GM10847 (cell line): ENCODE measurements around the gene GREB1.

Source experiments
- POLR2A ChIP-seq: IDR thresholded peaks from 2 replicates; pipeline ENCODE4 v1.6.1; 2011; ENCODE audit not compliant: insufficient read length; ENCODE audit errors: extremely low read depth

The GREB1 gene

DNA sequence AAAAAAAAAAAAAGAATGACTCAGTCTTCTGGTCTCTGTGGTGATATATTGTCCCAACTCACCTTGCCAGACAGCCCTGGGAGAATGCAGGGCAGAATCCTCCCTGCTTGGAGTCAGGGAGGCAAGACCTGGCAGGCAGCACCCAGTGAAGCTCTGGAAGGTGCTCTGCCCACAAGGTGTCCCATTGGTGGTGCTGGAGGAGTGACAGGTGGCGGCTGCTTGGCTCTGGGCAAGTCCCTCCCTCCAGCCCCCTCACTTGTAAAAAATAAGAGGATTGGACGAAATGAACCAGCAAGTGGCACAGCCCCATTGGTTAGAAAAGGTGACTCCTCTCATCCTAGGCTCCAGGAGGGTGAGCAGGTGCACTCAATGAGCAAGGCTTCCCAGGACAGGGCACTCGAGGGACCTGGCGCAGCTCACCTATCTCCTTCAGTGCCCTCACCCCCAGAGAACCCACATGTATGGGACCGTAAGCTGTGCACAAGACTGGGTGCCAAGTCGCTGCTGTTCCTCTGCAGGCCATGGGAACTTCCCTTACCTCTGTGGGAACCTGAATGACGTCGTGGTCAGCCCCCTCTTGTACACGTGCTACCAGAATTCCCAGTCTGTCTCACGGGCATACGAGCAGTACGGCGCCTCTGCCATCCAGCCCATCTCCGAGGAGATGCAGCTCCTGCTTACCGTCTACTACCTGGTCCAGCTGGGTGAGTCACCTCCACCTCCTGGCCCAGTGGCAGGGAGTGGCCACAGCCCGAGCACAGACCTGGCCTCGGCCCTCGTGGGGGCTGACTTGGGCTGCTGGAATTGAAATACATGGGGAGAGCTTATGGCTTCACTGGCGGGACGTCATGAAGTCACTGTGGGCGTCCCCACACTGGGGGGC lies 54.6 kb downstream of the GREB1 start:
- TF ChIP-seq POLR2A: no peak

DNA sequence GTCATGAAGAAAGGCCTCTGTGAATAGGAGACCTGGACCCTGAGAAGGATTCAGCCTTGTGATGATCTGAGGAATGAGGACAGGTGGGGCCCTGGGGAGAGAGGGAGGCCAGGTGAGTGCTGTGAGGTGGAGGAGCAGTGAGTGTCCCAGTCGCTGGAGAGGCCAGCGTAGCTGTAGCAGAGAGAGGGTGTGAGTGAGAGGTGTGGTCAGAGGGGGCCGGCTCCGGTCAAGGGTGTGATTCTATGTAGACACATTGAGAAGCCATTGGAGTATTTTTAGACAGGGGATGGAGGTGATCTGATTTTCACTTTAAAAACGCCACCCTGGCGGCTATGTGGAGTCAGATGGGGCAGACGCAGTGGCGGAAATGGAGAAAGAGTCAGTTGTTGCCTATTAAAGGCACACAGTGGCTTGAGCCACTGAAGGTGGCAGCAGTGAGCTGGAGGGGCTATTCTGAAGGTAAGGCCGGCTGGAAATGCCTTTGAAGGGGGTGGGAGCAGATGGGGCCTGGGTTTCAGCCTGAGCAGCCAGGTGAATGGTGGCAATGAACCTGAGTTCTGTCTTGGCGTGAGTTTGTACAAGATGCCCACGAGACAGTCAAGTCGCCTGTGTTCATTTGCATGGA lies 55.6 kb downstream of the GREB1 start:
- no peak for TF ChIP-seq POLR2A

DNA sequence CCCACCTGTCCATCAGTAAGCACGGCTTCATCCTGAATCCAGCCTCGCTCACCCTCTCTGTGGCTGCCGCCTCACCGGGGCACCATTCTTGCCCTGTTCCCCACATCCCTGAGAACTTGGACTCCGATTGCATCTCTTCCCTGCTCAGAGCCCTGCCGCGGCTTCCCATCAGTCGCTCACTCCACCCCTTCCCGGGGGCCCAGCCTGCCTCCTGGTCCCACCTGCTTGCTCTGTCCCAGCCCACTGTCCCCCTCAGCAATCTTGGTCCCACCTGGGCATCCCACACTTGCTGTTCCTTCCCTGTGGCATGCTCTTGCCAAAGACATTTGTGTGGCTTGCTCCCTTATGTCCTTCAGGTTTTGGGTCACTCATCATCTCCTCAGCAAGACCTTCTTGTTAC lies 56.3 kb downstream of the GREB1 start:
- no peak for TF ChIP-seq POLR2A

DNA sequence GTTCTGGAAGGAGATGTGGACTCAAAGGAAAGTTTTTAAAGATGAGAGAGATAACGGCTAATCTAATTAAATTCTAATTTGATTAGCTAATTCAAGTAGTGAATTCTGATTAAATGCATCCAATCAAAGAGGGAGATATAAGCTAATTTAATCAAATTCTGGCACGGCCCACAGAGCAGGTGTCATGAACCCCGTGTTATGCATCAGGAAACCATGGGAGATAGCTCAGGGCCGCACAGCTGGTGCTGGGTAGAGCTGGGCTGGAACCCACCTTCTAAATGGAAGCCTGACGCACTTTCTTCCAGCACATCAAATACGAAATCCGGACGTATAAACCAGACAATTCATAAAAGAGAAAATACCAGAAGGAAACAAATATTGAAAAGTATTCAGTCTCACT lies 57.2 kb downstream of the GREB1 start:
- no peak for TF ChIP-seq POLR2A

DNA sequence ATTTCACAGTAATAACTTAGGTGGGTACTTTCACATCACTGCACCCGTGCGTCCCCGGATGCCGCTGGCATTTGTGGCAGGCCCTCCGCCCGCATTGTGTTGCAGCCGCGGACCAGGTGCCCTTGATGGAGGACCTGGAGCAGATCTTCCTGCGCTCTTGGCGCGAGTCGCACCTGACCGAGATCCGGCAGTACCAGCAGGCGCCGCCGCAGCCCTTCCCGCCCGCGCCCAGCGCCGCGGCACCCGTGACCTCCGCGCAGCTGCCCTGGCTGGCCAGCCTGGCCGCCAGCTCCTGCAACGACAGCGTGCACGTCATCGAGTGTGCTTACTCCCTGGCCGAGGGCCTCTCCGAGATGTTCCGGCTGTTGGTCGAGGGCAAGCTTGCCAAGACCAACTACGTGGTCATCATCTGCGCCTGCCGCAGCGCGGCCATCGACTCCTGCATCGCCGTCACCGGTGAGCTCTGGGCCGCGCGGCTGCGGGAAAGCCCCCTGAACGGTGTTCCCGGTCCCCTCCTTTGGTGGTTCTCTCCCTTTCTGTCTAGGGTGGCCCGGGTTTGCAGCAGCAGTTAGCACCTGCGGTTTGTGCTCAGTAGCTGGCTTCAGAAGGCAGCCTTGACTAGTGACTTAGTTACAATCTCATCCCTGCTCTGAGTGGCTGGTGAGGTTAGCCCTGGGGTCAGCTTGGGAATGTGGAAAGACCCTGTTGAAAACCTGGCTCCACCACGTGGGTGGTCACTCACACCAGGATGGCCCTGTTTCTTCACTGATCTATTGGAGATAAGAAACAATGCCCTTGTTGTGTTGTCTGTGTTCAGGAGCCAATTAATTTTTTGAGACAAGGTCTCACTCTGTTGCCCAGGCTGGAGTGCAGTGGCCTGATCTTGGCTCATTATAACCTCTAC lies 59.1 kb downstream of the GREB1 start:
- TF ChIP-seq POLR2A: no peak

DNA sequence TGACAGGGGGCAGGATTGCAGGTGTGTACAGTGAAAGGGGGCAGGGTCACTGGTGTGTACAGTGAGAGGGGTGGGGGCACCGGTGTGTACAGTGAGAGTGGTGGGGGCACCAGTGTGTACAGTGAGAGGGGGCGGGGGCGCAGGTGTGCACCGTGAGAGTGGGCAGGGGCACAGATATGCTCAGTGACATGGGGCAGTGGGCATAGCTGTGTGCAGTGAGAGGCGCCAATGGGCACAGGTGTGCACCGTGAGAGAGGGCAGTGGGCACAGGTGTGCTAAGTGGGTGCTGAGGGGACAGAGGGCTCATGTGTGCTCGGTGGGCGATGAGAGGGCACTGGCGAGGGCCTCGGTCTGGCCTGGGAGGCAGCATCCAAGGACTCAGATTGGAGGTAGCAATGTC lies 63.0 kb downstream of the GREB1 start:
- TF ChIP-seq POLR2A: no peak

DNA sequence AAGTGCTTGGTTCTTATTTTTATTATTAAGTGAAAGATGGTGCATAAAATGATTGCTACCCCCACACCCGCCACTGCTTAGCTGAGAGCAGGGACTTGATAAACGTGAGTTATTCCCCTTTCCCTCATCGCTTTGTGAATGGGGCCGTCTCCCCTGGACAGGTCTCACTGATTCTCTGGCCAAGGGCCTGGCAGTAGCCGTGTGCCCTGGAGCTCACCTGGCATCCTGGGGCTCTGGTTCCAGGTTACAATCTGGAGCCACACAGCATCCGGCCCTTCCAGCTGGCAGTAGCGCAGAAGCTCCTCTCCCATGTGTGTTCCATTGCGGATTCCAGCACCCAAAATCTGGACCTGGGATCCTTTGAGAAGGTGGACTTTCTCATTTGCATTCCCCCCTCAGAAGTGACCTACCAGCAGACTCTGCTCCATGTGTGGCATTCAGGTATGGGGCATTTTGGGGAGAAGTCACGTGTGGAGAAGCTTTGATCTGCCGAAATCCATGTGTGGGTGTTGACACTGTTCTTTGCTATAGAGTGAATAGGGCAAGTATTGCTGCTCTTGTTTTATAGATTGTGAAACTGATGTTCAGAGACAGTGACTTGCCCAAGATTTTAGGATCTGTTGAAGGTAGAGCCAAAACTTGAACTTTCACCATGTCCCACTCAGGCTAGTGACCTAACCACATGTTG lies 63.8 kb downstream of the GREB1 start:
- TF ChIP-seq POLR2A: no peak

DNA sequence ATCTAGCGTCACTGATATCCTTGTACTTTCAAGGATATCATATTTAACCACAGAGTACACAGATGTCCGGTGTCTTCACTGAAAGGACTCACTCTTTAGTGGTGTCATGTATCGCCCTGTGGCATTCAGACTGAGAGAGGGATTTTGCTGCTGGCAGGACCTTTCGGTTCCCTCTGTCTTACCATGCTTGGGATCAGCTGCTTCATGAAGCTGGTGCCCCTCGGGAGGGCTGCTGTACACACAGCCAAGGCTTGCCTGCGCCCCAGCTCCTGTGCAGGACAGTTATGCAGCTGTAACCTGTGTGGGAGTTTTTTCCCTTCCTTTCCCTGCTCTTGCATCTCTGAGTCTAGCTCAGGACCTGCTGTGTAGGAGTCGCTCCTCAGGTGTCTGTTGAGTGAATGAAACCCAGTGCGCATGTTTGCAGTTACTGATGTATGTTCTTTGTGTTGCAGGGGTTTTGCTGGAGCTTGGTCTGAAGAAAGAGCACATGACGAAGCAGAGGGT lies 64.4 kb downstream of the GREB1 start:
- no peak for TF ChIP-seq POLR2A

DNA sequence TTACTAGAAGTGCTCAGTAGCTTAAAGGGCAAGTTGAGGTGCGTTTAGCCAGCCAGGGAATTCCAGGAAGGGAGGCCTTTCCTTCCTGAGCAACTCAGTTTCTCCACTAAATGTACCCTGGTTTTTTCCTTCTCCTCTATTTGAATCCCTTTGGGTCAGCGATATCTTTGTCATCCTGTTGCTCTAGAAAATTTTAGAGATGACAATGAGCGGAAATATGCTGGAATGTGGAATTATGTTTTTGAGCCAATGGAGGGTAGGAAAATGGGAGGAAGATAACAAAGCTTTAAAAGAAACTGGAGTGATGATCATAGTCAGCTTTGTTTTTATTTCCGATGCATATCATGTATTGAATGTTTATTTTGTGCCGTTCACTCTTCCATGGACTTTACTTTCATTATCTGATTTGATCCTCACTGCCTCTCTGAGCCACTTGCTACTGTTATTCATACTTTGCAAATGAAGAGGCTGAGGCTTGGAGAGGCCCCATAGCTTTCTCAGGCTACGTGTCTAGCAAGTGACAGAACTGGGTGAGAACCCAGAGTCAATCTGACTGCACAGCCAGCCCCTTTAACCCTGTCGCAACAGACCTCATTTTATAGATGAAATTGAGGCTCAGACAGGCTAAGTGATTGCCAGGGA lies 68.8 kb downstream of the GREB1 start:
- no peak for TF ChIP-seq POLR2A

DNA sequence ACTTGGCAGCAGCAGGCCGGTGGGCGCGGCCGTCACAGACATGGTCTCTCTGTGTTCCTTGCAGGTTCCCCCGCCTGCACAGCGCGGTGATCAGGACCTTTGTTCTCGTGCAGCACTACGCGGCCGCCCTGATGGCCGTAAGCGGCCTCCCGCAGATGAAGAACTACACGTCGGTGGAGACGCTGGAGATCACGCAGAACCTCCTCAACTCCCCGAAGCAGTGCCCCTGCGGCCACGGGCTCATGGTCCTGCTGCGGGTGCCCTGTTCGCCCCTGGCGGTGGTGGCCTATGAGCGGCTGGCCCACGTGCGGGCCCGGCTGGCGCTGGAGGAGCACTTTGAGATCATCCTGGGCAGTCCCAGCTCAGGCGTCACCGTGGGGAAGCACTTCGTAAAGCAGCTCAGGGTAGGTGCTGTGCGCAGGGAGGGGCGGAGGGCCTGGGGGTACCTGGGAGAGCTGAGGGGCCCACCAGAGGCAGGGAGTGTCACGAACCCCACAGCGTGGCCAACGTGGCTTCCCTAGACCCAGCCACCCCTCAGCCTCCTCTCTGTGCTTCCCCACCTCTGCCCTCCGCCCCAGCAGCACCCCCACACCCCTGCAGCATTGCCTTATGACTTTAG lies 76.9 kb downstream of the GREB1 start:
- no peak for TF ChIP-seq POLR2A

DNA sequence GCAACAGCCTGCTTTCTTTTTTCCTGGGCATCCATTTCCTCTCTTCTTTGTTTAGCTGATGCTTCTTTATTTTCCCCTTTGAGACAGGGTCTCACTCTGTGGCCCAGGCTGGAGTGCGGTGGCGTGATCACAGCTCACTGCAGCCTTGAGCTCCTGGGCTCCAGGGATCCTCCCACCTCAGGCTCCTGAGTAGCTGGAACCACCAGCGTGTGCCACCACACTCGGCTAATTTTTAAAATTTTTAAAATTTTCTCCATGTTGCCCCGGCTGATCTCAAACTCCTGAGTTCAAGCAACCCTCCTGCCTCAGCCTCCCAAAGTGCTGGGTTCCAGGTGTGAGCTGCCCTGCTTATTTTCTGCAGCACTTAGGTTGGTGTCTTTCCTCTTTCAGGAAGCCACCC lies 77.4 kb downstream of the GREB1 start:
- no peak for TF ChIP-seq POLR2A

DNA sequence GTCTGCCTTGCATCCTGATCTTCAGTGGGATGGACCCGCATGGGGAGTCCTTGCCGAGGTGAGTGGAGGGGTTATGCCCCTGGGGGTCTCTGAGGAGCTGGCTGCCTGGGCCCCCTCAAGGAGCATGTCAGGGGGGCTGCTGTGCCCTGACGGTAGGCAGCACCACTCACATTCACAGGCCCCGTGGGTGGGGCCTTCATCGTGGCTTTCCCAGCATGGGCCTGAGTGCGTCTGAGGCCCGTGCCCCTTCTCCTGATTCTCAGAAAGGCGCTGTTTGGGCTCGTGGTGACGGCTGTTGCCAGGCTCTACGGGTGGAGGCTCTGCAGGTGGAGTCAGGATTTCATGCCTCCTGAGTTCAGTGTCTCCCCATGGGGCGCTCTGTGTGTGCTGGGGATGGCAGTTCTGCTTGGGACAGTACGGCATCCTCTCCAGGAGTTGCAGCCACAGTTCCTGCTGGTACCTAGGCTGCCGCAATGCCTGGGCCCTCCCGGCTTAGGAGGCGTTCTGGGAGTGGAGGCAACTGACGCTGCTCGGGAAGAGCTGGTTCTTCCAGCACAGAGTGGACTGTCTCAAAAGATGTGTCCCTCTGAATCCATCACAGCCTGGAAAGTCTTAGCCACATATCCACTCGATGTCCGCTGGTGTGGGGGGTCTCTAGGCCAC lies 78.8 kb downstream of the GREB1 start:
- no peak for TF ChIP-seq POLR2A

DNA sequence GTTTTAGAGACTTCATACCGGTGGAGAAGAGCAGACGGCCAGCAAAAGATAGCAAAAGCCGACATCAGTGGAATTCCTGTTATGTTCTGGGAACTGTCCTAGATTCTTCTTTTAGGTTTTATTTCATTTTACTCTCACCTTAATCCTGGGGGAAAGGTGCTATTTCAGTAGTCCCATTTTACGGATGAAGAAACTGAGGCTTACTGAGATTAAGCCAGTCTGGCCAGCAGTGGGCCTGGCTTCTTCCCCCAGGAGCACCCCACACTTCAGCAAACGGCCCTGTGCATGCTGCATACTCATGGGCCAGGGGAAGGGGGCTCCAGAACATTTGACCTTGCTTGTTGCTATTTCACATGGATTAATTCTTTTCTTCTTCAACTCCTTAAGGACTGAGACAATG lies 79.5 kb downstream of the GREB1 start:
- TF ChIP-seq POLR2A: no peak
